NCI-H226 (cell line): ENCODE results near the gene MRPL28.
"Not testable (repeated sequence)": the region's sequence is repeated elsewhere in the genome, so short reads cannot be mapped to it uniquely, and the experiment has no call there.

Experiments
- DNase-seq: peaks from one replicate; pipeline ENCODE4 v3.0.0-alpha.2; 2015

MRPL28 gene

DNA sequence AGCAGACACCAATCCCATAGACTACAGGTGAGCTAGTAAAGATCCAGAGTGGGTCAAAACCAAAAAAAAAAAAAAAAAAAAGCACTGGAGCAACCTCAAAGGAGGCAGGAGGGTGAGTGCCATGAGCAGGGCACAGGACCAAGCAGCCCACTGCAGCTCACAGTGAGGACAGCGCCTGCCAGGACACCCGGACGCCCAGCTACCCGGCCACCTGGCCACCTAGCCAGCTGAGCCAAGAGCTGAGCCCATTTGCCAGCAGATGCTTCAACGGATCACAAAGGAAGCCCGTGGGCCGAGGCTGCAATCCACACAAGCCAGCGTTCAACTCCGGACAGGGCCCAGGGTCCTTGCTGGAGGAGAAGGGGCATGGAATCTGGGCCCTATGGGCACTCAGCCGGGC lies 32.9 kb downstream of the MRPL28 start:
- DNase-seq = no peak

DNA sequence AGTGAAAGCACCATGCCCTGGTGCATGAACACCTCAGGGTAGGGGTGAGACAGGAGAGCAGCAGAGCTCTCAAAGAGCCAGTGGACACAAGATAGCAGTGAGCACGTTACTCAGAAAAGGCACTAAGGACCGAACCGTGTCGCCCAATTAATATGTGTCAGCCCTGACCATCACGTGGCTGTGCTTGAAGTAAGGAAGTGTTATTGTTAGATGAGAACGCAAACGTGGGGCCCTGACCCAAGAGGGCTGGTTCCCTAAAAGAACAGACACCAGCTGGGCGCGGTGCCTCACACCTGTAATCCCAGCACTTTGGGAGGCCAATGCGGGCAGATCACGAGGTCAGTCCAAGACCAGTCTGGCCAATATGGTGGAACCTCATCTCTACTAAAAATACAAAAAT lies 34.1 kb downstream of the MRPL28 start:
- no peak for DNase-seq

DNA sequence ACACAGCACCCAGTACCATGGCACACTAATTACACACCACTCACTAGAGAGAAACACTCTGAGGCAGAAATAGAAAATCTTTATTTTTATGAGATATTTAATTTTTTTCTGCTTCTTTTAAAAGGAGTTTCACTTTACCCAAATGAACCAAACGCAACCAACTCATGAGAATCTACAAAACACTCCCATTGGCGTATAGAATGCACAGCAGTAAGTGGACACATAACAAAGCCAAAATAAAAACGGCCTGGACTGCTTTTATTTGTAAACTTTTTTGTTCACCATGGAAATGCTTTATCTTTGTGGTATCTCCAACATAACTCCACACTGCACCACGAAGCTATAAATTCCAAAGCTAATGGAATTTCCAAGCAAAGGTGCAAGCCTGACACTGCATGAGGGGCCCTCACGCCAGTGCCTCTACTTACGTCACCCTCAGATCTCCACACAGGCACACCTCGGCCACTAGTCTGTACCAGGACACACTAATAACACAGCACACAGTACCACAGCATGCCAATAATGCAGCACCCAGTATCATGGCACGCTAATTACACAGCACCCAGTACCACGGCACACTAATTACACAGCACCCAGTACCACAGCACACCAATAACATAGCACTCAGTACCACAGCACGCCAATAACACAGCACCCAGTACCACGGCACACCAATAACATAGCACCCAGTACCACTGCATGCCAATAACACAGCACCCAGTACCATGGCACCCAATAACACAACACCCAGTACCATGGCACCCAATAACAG lies 35.3 kb downstream of the MRPL28 start:
- peak; percentile 40 for DNase-seq

DNA sequence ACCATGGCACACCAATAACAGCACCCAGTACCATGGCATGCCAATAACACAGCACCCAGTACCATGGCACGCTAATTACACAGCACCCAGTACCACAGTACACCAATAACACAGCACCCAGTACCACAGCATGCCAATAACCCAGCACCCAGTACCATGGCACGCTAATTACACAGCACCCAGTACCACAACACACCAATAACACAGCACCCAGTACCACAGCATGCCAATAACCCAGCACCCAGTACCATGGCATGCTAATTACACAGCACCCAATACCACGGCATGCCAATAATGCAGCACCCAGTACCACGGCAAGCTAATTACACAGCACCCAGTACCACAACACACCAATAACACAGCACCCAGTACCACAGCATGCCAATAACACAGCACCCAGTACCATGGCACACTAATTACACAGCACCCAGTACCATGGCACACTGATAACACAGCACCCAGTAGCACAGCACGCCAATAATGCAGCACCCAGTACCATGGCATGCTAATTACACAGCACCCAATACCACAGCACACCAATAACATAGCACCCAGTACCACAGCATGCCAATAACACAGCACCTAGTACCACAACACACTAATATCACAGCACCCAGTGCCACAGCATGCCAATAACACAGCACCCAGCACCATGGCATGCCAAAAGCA lies 36.0 kb downstream of the MRPL28 start:
- not testable (repeated sequence) for DNase-seq

DNA sequence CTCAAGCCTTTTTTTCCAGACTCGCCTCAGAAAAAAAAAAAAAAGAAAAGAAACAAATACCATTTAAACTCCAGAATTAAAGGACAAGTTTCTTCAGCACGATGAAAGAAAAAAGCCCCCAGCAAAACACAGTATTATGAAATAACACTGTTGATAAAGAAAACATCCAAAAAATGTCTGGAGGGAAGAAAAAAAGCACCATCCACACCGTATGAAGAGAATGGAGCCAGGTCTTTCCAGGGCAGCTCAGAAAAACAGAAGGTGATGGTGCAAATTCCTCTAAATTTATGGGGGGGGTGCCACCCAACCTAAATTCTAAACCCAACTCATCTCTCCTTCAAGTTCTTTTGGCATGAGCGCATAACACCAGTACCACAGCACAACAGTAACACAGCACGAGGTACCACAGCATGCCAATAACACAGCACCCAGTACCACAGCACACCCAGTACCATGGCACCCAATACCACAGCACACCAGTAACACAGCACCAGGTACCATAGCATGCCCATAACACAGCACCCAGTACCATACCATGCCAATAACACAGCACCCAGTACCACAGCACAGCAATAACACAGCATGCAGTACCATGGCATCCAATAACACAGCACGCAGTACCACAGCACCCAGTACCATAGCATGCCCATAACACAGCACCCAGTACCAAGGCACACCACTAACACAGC lies 36.8 kb downstream of the MRPL28 start:
- DNase-seq = peak; percentile 63

DNA sequence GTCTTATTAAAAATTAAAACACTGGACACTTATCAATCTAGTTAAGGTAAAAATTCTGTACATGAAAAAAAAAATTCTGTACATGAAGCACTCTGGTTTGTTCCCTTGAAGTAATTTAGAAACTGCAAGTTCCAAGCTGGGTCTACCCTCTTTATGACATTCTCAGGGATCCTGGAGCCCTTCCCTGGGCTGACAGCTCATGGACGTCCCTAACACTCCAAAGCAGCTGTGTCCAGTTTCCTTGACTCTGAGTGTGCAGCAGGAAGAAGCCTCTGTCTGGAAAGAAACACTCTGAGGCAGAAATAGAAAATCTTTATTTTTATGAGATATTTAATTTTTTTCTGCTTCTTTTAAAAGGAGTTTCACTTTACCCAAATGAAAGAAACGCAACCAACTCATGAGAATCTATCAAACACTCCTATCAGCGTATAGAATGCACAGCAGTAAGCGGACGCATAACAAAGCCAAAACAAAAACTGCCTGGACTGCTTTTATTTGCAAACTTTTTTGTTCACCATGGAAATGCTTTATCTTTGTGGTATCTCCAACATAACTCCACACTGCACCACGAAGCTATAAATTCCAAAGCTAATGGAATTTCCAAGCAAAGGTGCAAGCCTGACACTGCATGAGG lies 39.0 kb downstream of the MRPL28 start:
- DNase-seq = not testable (repeated sequence)

DNA sequence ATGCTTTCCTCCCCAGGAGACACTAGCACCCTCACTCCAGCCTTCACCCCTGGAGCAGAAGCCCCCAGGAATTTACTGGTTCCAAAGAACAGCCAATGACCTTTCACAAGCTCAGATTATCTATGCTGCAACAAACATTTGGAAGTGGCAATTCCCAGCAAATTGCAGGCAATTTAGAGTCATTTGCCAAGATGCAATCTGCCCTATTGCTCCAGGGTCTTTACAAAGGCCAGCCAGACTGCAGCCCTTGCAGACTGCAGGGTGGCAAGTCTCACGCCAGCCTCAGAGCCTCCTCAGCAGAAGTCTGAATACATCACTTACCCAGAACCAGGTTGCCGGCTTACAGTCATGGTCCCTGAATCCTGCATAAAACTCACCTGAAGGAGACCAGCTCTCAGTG lies 39.6 kb downstream of the MRPL28 start:
- DNase-seq = no peak

DNA sequence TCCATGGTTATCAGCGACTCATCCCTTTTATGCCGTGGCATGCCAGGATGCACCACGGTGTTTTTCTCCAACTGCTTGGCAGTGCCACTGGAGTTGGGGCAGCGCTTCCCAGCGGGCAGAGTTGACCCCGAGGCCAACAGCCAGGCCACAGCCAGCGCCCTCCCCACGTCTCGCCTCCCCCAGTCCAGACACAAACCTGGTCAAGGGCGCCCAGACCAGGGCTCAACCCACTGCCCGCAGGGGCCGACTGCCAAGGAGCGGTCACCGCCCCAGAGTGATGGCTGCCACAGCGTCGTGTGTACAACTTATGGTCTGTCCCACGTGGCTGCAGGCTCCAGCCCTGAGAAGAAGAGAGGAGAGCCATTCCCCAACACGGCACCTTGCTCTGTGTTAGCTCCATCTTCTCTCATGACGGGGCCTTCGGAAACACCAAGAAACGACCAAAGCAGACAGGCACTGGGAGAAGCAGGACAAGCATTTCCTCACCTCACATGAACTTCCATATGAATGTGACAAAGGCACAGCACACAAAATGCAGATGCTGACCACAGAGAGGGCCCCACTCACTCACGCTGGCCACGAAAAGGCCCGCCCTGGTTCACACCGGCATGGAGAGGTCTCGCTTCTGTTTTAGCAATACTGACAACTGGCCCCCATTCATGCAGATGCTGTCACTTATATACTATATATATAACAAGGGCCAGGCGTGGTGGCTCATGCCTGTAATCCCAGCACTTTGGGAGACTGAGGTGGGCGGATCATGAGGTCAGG lies 44.8 kb downstream of the MRPL28 start:
- no peak for DNase-seq

DNA sequence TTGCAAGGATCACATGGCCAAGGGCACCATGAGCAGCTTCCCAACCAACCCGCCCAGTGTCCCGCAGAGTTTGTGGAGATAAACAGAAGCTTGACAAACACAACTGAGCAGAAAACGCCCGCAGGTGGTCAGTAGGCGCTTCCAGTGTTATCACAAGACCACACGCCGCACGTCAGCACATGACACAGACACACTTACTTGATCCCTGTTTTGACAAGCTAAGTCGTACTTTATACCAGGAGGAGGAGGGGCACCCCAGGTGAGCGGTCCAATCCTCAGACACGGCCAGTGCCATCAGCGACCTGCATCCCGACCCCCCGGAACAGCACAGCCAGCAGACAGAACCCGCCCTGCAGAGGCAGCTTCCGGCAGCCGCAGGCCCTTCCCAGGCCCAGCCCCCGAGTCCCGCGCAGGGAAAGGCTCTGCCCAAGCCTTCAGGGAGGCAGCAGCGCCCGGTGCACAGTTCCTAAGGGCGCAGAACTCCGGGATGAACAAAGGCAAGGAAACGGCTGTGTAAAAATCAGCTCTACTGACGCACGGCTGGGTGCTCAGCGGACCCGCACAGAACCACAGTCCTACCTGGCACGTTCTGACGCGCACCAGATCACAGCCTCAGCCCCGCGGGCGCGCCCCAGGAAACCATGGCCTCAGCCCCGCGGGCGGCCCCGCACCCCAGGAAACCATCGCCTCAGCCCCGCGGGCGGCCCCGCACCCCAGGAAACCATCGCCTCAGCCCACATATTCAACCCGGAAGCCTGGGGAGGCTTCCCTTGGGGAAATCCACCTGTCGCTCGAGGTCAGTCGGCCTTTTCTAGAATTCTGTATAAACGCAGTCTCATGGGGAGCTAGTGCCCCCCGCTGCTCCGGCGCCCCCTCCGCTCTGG lies 45.6 kb downstream of the MRPL28 start:
- no peak for DNase-seq

DNA sequence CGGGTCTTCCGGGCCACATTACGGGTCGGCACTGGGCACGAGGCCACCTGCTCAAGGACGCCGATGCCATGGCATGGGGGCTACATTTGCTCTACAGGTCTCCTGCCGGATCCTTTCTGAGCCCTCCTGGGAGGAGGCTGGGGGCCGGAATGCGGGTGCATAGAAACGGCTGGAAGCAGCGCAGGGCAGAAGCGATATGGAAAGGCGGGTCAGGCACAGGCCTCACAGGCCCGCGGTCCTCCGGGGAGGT lies 46.2 kb downstream of the MRPL28 start:
- DNase-seq = no peak

DNA sequence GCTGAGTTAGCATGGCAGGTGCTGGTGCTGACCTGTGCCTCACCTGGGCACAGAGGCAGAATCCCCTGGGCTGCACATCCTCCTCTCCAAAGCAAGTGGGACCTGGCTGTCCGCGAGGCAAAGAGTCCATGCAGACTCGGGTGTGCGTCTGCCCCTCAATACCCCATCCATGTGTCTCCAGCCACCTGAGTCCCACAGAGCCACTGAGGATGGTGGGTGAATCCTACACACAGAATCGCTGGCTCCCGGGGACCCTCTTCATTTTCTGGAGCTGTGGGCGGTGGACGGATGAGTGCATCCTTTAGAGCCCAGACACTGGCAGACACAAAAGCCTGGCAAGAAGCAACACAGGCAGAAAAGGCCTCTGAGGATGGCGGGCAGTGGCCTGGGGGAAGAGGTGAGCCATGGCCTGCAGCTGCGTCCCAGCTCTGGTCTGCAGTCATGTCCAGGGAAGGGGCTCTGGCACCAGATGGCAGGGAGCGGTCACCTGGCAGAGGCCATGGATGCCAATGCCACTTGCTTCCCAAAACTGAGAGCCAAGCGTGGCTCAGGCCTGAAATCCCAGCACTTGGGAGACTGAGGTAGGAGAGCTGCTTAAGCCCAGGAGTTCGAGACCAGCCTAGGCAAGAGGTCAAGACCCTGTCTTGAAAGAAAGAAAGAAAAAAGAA lies 47.7 kb downstream of the MRPL28 start:
- no peak for DNase-seq

DNA sequence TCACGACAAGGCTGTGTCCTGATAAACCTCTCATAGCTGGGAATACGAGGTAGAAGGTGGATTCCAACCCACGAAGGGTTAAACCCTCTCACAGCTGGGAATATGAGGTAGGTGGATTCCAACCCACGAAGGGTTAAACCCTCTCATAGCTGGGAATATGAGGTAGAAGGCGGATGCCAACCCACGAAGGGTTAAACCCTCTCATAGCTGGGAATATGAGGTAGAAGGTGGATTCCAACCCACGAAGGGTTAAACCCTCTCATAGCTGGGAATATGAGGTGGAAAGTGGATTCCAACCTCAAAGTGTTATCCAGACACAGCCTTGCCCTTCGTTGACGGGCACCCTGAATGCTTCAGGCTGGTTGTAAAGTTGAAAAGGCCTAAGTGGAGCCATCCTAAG lies 48.8 kb downstream of the MRPL28 start:
- DNase-seq = no peak

DNA sequence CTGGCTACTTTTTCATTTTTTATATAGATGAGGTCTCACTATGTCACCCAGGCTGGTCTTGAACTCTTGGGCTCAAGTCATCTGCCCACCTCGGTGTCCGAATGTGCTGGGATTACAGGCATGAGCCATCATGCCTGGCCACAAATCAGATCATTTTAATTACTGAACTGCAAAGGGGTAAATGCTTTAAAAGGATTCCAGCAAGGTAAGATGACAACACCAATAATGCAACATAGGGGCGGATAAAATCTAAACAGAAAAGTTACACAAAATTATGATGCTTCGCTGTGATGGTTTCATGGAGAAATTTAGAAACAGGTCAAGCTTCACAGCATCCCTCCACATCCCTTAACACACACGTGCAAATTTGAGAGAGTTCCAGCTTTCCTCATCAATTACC lies 50.1 kb downstream of the MRPL28 start:
- no peak for DNase-seq

DNA sequence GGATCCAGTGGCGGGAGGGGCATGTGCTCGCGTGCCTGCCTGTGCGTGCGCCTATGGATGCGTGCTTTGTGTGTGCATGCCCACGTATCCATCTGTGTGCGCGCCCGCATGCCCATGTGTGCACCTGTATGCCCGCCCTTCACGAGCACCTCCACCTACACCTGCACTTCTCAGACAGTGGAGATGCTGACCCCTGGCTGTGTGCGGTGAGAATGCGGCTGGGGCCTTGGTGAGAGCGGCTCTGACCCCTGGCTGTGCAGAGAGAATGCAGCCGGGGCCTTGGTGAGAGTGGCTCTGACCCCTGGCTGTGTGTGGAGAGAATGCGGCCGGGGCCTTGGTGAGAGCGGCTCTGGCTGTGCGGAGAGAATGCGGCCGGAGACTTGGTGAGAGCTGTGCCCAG lies 51.7 kb downstream of the MRPL28 start:
- no peak for DNase-seq

DNA sequence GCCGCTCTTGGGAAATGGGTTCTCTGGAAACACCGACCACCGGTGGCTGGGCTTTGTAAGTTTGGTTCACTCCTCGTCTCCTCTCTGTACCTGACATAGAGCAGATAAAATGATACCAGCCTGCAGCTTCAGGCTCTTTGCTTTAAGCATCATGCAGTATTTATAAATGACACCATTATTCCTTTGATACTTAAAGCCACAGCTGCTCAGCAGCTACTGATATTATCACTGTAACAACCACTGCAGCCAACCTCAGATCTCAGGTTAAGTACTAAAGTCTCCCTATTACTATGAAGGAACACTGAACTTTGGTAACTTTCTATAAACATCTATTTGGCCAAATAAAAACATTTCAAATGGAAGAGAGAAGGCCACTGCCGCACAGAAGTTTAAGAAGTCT lies 52.8 kb downstream of the MRPL28 start:
- no peak for DNase-seq
